ENCODE results near the gene MYBPC2.

DNA sequence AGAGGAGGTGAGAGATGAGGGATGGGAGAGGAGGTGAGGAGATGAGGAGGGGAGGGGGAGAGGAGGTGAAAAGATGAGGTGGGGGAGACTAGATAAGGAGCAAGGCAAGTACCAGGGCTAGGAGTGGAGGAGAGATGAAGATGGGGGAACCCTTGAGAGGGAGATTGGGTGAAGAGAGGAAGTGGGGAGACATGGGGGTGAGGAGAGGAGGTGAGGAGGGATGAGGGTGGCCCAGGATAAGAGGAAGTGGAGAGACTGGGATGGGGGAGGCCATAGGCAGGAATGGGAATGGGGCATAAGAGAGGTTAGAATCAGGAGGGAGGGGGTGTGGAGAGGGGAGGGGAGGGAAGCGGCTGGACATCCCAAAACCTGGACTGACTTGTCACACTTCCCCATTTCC, 26.9 kb downstream of the MYBPC2 start:
- TF ChIP-seq CTCF (conservative IDR thresholded peaks at IDR 0.05; ENCODE audit: low read depth, low read length) (no peak), MAFK (IDR thresholded peaks at IDR 0.05; ENCODE audit: low read depth, low read length) (no peak), CEBPB (IDR thresholded peaks at IDR 0.05; ENCODE audit: low read depth, low read length) (no peak), MXI1 (IDR thresholded peaks at IDR 0.05; ENCODE audit: borderline replicate concordance, low read depth, low read length) (no peak), ELK1 (IDR thresholded peaks at IDR 0.05; ENCODE audit: borderline replicate concordance, low read depth, low read length) (no peak), POLR2A (IDR thresholded peaks at IDR 0.05; ENCODE audit: low read depth, low read length) (no peak), BHLHE40 (IDR thresholded peaks at IDR 0.05; ENCODE audit: low read depth, low read length) (no peak), SMC3 (IDR thresholded peaks at IDR 0.05; ENCODE audit: low read depth, low read length) (no peak), USF2 (IDR thresholded peaks at IDR 0.05; ENCODE audit: low read depth, low read length) (no peak), RCOR1 (IDR thresholded peaks at IDR 0.05; ENCODE audit: insufficient replicate concordance, low read length) (no peak)
